OCI-LY1 (cell line): ENCODE data around the gene TRPM2.

Source experiments
- CTCF ChIP-seq: fragments of 200-600 bp; sonication (generic), shearing (Covaris generic); IDR thresholded peaks from 2 replicates; pipeline ENCODE4 v1.5.1; 2017; ENCODE audit warnings: mild to moderate bottlenecking, antibody characterized with exemption, low read length, moderate library complexity, mixed read lengths
- EZH2 ChIP-seq: fragments of 200-600 bp; sonication (generic), shearing (Covaris generic); IDR thresholded peaks from 2 replicates; pipeline ENCODE4 v1.8.0; 2017; ENCODE audit warnings: borderline replicate concordance, mixed run types, mild to moderate bottlenecking, antibody characterized with exemption, low read length, moderate library complexity, mixed read lengths

GRCh38 chr21:44486302-44486701 lies 132.9 kb downstream of the TRPM2 start:
- no peak for TF ChIP-seq CTCF
- no peak for TF ChIP-seq EZH2
